Daoy (cell line): ENCODE data around the gene BICD2. TPM values are rescaled to one million over a fixed set of nuclear protein-coding genes. Genes with fewer than 3 reads are reported as not detected.
A peak's percentile ranks its signal among the peaks of the same experiment; 100 is the strongest.
"Not testable (repeated sequence)": the region's sequence is repeated elsewhere in the genome, so short reads cannot be mapped to it uniquely, and the experiment has no call there.

Experiments used
- DNase-seq: peaks from one replicate; pipeline ENCODE4 v3.0.0-alpha.2; 2015; ENCODE audit warnings: low read depth
- total RNA-seq: library from RNA; depleted of rRNA; stranded (reverse); fragments of >200 nt; shearing (Covaris generic); gene quantifications from 2 replicates; pipeline ENCODE4 v1.2.3, GENCODE V29; 2014

Gene BICD2
- total RNA-seq, 1 experiment from 2014 or later, result 40.8 TPM

GRCh38 chr9:92770360-92770995, 5.8 kb upstream of the BICD2 start:
- DNase-seq, result no peak

DNA sequence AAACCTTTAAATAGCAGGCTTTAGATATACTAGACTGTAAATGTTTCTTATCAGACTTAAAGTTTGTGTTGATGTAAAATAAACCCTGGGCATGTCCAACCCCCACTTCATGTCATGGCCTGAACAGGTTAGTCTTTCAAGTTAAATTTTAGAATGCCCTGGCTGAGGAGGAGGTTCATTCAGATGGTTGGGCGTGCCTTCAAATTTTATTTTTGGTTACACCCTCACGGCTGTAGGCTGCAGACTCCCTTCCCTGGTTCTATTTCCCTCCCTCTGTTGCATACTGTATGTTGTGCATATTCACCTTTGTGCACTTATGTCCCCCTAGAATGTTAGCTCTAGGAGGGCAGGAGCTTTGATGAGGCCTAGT, 5.3 kb upstream of the BICD2 start:
- no peak for DNase-seq

GRCh38 chr9:92769286-92769685, 4.7 kb upstream of the BICD2 start:
- DNase-seq, result no peak

DNA sequence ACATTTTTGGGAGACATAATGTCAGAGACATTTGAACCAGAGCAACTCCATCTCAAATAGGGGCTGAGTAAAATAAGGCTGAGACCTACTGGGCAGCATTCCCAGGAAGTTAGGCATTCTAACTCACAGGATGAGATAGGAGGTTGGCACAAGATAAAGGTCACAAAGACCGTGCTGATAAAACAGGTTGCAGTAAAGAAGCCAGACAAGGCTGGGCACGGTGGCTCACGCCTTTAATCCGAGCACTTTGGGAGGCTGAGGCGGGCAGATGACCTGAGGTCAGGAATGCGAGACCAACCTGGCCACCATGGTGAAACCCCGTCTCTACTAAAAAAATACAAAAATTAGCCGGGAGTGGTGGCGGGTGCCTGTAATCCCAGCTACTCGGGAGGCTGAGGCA, 4.2 kb upstream of the BICD2 start:
- DNase-seq, result not testable (repeated sequence)

- DNase-seq, result no peak
Observed at GRCh38 chr9:92767066-92768054, 2.7 kb upstream of the BICD2 start.

DNA sequence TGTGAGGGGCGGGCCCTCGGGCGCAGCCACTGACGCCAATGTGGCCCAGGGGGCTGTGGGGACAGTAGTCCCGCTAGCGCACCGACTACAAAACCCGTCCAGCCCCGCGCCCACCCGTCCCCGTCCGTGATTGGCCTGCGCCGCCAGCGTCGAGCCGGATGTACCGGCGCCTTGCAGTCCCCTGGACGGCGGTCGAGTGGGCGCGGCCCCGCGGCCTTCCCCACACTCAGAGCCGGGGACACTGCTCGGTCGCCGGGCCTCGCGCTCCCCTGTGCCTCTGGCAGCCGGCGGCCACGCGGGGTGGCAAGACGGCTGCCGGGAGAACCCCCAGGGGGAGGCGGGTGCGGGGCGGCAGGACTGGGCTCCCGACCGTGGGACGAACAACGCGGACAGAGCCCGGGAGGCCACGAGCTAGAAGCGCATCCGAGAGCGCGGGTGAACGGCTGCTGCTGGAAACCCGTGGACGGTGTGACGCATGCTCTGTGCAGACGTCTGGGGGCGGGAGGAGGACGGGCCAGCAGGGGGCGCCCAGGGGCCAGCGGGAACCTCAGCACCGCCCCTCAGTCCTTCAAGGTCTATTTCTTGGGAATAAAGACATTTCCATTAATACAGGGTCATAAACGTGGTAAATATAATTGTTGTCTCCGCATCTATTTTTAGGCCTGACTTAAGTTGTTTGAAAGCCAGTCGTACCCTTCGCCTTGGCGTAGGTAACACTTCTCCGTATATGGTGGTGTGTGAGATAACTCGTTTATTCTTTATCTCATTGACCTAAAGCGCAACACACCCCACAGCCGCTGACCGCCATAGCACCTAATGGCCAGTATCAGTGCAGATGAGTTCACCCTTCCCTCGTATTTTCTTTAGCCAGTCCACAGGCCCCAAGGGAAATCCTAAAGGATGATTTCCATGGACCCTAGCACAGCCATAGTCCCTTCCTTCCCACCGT, 629 bp upstream of the BICD2 start:
- DNase-seq, result peak; percentile 99

- peak; percentile 47 for DNase-seq
Observed at GRCh38 chr9:92763721-92764380, 782 bp downstream of the BICD2 start.

DNA sequence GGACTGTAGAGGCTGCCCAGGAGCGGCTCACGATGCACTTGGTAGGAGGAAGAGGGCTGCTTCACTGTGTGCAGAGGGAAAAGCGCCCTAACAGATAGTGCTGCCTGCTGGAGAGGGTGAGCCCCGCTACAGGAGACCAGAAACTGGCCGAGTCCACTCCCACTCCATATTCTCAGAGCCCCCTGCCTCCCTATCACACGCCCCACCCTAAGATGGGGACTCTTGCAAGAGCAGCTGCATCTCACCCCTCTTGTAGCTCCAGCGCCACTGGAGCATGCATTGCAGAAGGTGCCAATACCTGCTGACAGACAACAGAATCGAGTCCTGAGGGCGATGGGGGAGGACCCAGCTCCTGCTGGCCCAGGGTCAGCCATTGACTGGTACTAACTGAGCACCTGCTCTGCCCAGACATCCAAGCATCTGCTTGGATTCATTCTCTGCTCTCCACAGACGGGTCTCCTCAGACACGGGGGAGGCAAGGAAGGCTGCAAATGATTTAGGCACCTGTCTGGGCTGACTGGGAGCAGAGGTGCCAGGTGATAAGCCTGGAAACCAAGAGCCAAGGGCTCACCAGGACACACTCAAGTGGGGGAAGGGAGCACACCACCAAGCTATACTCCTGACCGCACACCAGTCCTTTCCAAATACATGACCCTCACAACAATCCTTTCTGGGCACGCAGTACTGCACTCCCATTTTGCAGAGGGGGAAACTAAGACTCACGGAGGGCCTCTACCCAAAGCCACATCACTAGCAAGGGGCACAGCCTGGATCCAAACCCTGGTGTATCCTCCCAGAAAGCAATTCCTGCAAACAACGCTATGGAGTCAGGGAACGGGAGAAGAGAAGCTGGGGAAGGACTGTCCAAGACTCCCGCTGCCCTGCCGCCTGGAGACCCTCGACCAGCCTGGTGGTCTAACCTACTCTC, 1.6 kb downstream of the BICD2 start:
- no peak for DNase-seq

GRCh38 chr9:92762196-92762595, 2.4 kb downstream of the BICD2 start:
- no peak for DNase-seq

GRCh38 chr9:92761686-92762085, 2.9 kb downstream of the BICD2 start:
- DNase-seq, result no peak

DNA sequence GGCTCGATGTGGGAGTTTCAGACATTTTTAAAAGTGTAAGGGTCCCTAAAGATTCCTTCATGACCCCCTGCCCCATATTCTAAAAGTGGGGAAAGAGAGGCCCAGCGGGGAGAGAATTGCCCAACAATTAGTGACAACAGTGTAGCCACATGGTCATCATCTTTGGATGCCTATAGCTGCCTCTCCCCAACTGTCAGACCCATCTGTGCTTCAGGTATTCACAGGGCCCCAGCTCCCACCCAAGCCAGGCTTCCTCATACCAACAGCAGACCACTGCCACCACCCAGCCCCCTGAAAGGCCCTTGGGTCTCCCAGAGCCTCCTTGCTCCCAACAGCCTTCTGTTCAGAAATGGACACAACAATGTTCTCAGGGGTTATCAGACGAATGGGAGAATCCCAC, 4.1 kb downstream of the BICD2 start:
- no peak for DNase-seq

GRCh38 chr9:92760070-92760469, 4.6 kb downstream of the BICD2 start:
- DNase-seq, result no peak

GRCh38 chr9:92759446-92759845, 5.2 kb downstream of the BICD2 start:
- DNase-seq, result no peak

DNA sequence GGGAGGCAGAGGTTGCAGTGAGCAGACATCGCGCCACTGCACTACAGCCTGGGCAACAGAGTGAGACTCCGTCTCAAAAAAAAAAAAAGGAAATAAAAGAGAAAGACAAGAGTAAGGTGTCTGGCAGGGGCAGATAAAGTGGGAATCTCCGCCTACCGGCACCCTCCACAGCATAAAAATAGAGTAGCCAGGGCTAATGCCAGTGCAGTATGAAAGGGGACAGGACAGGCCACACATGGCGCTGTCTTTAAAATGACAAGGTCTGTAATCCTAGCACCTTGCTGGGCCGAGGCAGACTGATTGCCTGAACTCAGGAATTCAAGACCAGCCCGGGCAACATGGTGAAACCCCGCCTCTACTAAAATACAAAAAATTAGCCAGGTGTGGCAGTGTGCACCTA, 7.8 kb downstream of the BICD2 start:
- DNase-seq, result no peak

DNA sequence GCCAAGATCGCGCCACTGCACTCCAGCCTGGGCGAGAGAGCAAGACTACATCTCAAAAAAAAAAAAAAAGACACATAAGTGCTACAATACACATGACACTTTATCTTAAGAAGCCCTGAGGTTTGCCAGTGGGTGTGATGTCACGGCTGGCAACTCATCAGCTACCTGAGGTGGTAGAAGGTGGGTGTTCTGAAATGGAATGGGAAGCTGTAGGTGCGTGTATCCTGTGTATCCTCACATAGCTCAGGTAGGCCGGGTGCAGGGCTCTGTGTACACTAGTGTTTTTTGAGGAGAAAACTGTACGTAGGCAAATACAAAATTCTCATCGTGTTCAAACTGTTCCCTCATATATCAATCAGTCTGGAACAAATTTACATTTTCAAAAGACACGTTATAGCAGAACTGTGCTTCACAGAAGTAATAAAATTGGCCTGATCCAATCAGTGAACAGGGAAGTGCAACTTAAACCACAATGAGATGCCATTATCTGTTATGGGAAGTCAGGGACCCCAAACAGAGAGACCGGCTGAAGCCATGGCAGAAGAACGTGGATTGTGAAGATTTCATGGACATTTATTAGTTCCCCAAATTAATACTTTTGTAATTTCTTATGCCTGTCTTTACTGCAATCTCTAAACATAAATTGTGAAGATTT, 10.4 kb downstream of the BICD2 start:
- no peak for DNase-seq

GRCh38 chr9:92752812-92753404, 11.7 kb downstream of the BICD2 start:
- DNase-seq, result no peak

GRCh38 chr9:92749934-92750315, 14.7 kb downstream of the BICD2 start:
- DNase-seq, result no peak

DNA sequence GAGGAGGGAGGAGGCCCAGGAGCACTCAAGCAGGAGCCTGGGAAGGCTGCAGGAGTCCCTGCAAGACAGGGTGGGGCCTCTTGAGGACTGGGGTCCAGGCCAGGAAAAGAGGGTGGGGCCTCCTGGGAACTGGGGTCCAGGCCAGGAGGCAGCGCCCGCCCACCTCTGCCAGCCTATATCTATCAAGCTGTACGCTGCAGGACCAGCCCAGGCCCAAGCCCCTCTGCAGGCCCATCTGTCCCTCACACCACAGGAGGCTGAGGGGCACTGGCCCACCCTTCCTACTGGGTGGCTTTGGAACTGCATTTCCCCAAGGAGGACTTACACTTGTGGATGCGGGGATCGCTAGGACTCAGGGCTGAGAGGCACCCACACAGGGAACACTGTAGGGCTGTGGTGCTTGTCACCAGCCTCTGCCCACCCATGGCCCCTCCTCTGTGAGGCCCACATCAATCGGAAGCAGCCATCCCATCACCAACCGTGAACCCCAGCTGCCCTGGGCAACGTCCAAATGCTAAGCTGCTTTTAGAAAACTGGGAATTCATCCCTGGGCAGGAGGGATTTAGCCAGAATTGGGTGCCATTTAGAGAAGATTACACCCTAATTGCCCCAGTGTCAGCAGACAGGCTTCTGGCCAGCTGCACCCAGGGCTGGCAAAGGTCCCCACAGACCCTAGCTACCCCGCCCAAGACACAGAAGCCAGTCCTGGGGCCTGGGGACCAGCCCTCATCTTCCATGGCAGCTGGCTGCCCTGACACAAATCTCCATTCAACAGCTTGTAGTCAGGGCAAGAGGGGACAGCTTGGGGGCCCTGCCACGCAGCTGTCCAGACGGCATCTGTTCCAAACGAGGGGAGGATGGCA, 15.3 kb downstream of the BICD2 start:
- DNase-seq, result no peak

- DNase-seq, result no peak
Observed at GRCh38 chr9:92748233-92748497, 16.5 kb downstream of the BICD2 start.
